ENCODE data around the gene ARID4A.
"Not testable (repeated sequence)": the region's sequence is repeated elsewhere in the genome, so short reads cannot be mapped to it uniquely, and the experiment has no call there.

ARID4A gene, protein sequence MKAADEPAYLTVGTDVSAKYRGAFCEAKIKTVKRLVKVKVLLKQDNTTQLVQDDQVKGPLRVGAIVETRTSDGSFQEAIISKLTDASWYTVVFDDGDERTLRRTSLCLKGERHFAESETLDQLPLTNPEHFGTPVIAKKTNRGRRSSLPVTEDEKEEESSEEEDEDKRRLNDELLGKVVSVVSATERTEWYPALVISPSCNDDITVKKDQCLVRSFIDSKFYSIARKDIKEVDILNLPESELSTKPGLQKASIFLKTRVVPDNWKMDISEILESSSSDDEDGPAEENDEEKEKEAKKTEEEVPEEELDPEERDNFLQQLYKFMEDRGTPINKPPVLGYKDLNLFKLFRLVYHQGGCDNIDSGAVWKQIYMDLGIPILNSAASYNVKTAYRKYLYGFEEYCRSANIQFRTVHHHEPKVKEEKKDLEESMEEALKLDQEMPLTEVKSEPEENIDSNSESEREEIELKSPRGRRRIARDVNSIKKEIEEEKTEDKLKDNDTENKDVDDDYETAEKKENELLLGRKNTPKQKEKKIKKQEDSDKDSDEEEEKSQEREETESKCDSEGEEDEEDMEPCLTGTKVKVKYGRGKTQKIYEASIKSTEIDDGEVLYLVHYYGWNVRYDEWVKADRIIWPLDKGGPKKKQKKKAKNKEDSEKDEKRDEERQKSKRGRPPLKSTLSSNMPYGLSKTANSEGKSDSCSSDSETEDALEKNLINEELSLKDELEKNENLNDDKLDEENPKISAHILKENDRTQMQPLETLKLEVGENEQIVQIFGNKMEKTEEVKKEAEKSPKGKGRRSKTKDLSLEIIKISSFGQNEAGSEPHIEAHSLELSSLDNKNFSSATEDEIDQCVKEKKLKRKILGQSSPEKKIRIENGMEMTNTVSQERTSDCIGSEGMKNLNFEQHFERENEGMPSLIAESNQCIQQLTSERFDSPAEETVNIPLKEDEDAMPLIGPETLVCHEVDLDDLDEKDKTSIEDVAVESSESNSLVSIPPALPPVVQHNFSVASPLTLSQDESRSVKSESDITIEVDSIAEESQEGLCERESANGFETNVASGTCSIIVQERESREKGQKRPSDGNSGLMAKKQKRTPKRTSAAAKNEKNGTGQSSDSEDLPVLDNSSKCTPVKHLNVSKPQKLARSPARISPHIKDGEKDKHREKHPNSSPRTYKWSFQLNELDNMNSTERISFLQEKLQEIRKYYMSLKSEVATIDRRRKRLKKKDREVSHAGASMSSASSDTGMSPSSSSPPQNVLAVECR

DNA sequence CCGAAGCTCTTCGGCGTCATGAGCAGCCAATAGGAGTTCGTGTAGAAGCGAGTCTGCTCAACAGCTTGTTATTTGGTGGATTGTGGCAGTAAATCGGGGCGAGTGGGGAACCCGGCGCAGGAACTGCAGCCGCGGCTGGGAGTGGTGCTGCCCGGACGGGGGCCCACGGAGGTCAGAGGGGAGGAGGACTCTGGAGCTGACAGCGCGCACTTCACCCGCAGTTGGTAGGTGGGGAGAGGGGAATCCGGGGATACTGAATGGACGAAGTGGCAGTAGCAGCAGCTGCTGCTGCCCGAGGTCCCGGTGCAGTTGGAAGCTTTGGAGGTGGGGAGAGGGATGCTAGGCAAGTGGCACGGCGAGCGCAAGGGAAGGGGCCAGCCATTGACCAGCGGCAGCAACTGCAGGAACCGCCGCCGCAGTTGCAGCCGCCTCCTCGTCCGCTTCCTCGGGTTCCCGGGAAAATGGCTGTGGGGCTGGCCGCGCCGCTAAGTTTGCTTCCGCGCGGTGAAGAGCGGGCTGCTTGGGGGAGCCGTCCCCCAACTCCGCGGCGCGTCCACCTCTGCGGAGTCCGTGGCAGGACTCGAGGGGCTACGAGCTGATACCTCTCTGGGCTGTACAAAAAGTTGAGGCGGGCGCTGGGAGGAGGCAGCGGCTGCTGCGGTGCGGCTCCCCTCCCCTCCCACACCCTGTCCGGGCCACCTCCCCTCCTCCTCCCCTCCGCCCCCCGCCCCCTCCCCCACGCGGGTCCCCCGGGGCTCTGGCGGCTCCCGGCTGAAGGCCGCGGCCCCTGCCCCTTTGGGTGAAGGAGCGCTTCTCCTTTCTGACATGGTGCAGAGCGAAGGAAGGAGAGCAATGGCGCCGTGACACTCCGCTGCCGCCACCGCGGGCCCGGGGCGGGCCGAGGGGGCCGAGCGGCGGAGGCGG lies at the start of gene ARID4A:
TSS of gene ARID4A (plus strand) at position 79 of the 924 bp plus-strand sequence. CDS start 1,300 bp downstream, outside the sequence.
- DNase-seq, result peak; percentile 63

DNA sequence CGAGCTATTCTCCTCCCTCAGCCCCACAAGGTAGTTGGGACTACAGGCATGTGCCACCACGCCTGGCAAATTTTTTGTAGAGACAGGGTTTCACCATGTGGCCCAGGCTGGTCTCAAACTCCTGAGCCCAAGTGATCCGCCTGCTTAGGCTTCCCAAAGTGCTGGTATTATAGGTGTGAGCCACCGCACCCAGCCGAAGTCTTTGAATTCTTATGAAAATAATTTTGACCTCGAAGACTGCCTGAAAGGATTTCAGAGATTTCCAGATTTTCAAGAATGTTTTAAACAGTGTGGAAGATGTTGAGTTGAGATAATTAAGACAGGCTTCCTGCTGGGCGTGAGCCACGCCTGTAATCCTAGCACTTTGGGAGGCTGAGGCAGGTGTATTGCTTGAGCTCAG lies 48.7 kb upstream of the ARID4A start:
- no peak for DNase-seq

DNA sequence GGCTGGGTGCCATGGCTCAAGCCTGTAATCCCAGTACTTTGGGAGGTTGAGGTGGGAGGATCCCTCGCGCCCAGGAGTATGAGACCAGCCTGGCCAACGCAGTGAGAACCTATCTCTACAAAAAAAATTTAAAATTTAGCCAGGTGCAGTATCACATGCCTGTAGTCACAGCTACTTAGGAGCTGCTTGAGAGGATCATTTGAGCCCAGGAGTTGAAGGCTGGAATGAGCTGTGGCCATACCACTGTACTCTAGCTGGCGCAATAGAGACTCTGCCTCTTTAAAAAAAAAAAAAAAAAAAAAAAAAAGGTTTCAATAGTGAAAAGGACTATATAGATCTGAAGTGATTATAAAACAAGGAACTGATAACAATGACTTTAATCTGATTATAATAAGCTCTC lies 40.2 kb upstream of the ARID4A start:
- DNase-seq, result no peak

DNA sequence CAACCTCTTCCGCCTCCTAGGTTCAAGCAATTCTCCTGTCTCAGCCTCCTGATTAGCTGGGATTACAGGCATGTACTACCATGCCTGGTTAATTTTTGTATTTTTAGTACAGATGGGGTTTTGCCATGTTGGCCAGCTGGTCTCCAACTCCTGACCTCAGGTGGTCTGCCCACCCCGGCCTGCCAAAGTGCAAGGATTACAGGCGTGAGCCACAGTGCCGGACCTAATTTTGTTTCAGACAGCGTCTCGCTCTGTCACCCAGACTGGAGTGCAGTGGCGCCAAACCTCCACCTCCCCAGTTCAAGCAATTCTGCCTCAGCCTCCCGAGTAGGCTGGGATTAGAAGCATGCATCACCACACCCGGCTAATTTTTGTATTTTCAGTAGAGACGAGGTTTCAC lies 36.4 kb upstream of the ARID4A start:
- DNase-seq, result not testable (repeated sequence)

DNA sequence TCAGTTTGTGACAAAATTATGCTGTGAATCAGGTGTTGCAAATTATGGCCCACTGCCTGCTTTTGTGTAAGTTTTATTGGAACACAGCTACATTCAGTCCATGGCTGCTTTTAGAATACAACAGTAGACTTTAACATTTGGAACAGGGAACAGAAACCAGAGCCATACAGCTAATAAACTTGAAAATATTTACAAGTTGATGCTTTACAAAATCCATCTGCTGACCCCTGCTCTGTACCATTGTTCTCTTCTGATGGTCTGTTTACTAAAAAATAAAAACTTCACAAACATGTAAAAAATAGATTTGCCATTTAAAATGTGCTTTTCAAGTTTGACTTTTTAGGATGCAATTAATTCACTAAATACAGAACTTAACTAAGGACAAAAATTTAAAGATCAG lies 33.0 kb upstream of the ARID4A start:
- no peak for DNase-seq

DNA sequence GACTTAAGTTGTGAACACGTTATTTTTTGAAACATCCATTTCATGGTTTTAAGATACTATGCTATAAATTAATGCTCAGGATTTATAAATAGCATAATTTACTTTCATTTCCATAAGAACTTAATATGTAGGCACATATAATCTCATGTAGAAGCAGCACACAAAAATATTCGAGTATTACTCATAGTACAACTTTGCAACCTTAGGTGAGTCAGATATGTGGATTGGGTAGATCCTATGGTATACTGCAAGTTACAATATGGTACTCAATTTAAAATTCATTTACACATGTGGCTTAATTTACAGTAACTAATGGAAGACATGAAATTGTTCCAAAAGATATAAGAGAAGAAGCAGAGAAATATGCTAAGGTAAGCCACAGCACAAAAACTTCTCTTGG lies 27.7 kb upstream of the ARID4A start:
- DNase-seq, result no peak

DNA sequence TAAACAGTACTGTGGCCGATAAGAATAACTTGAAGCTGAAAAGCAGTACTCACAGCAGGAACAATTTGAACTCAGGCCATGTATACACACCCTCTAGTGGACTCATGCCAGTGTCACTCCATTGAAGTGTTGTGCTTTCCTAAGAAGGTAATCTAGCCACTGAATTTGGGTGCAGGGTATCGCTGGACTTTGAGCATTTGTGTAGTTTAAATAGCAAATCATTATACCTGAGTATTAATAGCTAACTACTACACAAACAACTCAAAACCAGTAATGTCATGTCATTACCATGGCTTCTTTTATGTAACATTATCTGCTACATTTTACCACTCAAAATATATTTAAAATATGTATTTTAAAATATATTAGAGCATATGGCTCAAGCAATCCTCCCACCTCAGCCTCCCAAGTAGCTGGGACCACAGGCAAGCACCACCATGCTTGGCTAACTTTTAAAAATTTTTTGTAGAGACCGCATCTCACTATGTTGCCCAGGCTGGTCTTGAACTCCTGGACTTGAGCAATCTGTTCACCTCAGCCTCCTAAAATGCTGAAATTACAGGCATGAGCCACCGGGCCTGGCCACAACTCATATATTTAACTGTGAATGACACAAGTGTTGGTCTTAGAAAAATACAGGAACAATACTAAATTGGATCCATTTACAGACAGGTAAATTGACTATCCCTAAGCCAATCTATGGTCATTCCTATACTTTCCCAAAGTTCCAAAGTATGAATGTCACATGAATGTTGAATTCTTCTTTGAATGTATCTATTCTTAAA lies 25.6 kb upstream of the ARID4A start:
- DNase-seq, result no peak

DNA sequence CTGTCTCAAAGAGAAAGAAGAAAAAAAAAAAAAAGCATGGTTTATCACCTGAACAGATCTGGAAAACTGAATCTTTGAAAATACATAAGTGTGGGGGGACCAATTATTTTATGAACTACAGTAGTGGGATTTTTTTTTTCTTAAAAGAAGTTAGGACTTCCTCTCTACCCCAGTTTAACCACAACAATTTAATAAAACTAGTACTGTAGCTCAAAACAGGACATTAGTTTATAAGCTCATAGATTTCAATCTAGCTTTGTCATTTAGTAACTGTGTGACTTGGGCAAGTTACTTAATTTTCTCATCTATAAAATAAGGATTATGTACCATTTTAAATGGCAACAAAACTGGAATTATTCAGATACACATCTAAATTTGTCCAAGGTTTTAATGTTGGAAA lies 23.5 kb upstream of the ARID4A start:
- DNase-seq, result no peak

DNA sequence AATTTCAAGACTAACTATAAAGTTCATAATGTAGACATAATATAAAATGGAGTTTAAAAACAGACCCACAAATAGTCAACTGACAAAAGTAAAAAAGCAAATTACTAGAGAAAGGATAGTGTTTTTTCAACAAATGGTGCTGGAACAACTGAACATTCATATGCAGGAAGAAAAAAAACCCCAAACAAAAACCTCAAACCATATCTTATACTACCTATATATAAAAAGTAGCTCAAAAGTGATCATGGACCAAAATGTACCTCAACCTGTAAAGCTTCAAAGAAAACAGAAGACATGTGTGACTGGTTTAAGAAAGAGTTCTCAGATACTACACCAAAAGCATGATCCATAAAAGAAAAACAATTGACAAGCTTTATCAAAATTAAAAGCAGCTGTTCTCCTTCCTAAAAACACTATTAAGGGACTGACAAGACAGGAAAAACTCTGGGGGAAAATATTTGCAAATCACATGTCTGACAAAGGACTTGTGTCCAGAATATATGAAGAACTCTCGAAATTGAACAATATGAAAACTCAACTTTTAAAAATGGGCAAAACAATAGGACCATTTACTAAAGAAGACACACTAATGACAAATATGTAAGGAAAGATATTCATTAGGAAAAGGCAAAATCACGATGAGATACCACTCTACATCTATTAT lies 22.7 kb upstream of the ARID4A start:
- DNase-seq, result no peak

DNA sequence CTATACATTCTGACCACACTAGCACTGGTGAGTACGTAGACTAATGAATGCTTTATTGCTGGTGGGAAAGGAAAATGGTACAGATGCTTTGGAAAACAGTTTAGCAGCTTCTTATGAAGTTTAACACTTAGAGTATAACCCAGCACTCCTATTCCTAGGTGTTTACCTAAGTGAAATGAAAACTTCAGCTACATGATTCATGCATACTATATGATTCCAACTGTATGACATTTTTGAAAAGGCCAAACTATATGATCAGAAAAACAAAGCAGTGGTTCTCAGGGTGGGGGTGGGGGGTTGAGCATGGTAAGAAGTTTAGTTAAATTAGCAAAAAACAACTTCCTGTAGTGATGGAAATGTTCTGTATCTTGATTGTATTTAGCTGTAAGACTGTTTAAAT lies 22.1 kb upstream of the ARID4A start:
- DNase-seq, result no peak

DNA sequence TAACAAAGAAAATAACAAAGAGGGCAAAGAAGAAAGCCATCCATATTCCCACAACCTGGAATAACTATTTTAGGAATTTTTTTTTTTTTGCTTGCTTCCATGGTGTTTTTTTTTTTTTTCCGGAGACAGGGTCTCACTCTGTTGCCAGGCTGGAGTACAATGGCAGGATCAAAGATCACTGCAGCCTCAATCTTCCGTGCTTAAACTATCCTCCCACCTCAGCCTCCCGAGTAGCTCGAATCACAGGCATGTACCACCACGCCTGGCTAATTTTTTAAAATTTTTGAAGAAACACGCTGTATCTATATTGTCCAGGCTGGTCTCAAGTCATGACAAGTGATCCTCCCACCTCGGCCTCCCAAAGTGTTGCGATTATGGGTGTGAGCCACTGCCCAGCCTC lies 20.2 kb upstream of the ARID4A start:
- DNase-seq, result no peak

DNA sequence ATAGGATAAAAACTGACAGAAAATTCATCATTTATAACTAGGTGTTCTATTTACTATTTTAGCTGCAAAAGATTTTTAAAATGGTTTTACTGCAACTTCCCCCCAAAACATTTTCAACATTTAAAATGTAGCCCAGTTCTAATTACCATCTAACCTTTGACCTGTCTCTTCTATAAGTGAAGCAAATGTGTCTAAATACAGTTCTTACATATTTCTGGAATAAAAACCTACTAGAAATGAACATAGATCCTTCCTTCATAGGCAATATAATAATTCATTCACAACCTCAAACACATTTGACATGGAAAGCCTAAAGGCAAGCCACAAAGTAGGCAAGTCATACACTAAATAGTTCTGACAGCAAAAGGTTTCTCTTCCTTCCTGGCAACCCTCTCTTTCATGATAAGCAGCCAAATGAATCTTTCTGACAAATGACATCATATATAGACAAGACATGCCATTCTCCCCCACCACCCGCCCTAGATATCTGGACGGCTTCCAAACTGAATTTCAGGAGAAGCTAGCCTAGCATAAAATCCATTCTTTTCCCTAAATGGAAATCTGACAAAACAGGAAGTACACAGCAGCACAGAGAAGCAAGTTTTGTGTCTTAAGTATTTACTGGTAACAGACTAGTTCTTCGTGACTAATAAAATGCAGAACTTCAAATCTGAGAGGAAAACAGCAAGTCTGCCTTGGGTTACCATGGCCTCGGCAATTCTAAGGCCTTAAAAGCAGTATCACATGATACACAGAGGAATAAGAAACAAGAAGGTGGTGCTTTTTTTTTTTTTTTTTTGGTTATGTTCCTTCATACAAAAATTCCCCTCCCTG lies 17.2 kb upstream of the ARID4A start:
- no peak for DNase-seq

DNA sequence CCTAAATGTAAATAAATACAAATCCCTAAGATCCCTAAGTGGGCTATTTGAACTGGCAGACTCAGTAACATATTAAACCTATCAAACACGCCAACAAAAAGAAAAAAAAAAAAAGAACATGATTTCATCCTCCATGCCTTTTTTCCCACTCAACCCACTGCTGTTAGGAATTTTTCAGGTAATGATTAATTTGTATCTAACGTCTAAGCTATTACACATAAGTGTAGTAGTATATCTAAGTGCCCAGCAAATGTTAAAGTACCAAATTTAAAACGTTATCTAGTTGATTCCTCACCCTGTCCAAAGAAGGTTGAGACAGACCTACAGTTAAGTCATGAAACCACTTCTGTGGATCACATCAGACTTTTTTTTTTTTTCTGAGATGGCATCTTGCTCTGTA lies 16.4 kb upstream of the ARID4A start:
- no peak for DNase-seq

DNA sequence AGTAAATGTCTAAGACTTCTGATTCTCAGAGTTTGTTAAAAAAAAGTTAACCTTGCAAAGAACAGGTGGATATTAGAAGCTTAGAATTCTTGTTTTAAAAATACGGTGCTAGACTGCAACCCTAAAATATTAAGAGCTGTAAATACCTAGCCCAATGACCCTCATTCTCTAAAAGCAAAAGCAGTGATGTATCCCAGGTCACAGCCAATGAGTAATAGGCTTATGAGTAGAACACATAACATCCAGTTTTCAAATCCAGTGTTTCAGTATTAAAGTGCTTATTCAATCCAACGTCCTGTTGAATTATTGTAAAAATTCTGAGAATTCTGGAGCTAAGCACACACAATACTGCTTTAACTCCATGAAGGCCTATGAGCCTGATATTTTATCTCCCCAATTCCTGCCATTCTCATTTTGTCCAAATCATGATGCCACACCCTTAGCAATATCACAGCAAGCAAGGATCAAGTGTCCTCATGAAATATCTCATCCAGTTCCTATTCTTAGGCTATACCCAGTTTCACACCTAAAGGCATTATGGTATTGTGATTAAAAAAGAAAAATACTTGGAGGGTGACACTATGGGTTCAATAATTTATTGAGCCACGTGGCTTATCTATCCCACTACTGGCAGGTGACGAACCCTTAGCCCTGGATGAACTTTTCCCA lies 15.3 kb upstream of the ARID4A start:
- no peak for DNase-seq

DNA sequence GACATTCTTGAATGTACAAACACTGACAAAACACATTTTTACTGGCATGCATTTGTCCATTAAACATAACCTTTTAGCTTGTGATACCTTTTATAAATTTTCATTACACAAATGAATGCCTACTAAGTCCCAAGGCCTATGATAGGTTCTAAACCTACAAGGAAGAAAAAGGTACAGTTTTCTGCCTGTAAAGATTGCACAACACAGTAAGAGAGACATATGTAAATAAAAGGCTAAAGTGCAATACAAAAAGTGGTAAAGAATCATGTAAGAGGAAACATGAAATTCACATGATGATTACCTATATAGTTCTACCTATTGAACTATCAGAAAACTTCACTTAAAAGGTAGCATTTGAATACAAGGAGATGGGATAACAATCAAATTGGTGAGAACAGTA lies 14.6 kb upstream of the ARID4A start:
- DNase-seq, result no peak

DNA sequence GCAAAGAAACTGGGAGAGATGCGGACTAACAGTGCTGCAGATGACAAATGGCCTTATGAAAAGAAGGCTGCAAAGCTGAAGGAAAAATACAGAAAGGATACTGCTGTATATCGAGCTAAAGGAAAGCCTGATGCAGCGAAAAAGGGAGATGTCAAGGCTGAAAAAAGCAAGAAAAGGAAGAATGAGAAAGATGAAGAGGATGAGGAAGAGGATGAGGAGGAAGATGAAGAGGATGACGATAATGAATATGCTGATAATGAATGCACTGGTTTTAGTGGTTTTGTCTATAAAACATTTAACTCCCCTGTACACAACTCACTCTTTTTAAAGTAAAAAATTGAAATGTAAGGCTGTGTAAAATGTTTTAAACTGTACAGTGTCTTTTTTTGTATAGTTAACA lies 13.2 kb upstream of the ARID4A start:
- no peak for DNase-seq

DNA sequence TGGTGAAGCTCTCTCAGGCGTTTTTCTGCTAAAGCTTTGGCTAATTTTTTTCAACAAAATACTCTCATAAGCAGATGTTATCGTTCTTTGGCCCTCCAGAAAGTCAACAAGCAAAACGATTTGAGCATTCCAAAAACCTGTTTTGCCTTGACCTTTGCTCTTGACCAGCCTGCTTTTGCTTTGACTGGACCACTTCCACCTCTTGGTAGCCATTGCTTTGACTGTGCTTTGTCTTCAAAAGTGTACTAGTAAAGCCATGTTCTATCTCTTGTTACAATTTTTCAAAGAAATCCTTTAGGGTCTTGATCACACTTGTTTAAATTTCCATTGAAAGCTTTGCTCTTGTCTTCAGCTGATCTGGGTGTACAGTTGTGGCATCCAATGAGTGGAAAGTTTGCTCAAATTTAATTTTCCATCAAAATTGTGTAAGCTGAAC lies 10.7 kb upstream of the ARID4A start:
- no peak for DNase-seq

DNA sequence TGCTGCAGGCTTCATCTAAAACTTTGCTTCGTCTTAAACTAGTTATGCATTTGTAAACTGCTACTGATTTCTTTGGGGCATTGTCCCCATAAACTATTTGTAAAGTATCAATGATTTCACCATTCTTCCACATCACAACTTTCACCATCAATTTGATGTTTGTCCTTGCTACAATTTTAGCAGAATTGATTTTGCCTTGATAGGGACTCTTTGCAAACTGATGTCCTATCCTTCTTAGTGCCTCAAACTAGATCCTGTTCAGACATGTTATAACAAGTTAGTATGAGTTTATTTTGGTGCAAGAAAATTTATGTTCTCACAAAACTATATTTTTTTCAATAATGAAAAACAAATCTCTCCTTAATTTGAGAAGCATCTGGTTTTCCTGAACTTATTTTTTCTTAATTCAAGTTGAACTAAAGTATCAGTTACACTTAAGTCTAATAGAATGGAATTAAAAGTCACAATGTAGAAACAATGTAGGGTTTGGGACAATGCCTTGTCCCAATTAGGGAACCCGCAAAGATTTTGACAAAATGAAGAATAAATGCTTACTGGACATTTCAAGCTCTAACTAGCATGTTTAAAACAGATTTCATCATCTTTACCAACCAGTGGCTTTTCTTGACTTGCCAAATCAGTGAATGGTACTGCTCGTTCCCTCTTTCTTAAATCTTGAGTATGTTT lies 10.1 kb upstream of the ARID4A start:
- DNase-seq, result no peak

DNA sequence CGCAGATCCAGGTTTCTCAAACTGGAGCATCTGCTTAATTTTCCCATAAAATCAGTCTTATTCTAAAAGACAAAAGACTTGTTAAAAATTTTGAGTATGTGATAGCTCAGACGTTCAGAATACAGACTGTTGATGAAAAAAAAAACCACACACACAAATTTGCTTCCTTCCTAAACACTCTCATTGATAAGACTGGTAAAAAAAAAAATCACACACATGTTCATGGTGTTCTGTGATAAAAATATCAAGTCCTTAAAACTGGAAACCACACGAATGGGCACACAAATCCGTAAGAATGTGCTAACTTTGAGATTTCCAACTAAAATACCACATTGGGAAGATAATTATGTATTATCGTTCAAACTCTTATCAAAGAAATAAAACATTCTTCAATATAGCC lies 6.7 kb upstream of the ARID4A start:
- DNase-seq, result no peak
